BLaER1 (cell line): ENCODE results near the gene PTPRG.

Source experiments
- H3K27ac ChIP-seq: shearing (Covaris generic); formaldehyde crosslinking; 2 replicates; pipeline ENCODE4 v1.8.1; 2022
- H3K27me3 ChIP-seq: shearing (Covaris generic); formaldehyde crosslinking; 2 replicates; pipeline ENCODE4 v1.8.1; 2022
- H3K36me3 ChIP-seq: shearing (Covaris generic); formaldehyde crosslinking; 2 replicates; pipeline ENCODE4 v1.8.1; 2022
- H3K4me1 ChIP-seq: shearing (Covaris generic); formaldehyde crosslinking; 2 replicates; pipeline ENCODE4 v1.8.1; 2022
- H3K4me2 ChIP-seq: shearing (Covaris generic); formaldehyde crosslinking; 2 replicates; pipeline ENCODE4 v1.8.1; 2022
- H3K4me3 ChIP-seq: shearing (Covaris generic); formaldehyde crosslinking; 2 replicates; pipeline ENCODE4 v1.8.1; 2022
- H3K9ac ChIP-seq: shearing (Covaris generic); formaldehyde crosslinking; 2 replicates; pipeline ENCODE4 v1.8.1; 2022
- H3K9me3 ChIP-seq: shearing (Covaris generic); formaldehyde crosslinking; 2 replicates; pipeline ENCODE4 v1.8.1; 2022
- H4K20me1 ChIP-seq: shearing (Covaris generic); formaldehyde crosslinking; 2 replicates; pipeline ENCODE4 v1.8.1; 2022
- Cebpa-rat ChIP-seq: shearing (Covaris generic); IDR thresholded peaks from 2 replicates; pipeline ENCODE4 v1.8.1; 2022

Gene PTPRG

DNA sequence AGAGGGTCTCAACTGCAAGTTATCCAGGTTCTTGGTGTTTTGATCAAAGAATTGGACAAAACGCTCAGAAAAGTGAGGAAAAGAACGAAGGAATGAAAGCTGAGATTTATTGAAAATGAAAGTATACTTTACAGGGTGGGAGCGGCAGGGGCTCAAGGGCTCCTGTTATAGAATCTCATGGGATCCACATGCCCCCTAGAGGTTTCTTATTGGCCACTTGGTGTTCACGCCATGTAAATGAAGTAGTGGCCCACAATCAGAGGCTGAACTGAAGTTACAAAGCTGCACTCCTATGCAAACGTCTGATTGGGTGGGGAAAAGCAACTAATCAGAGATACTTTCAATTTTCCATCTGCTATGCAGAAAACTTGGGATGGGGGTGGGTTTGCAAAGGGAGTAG, 216.7 kb downstream of the PTPRG start:
- no peak overlapping the region for H3K27ac ChIP-seq
- H3K4me1 ChIP-seq, result no peaks in the 10 kb centered on the region
- no peak for TF ChIP-seq Cebpa-rat
- H3K9me3 ChIP-seq, result no peaks in the 10 kb centered on the region
- no peak overlapping the region for H3K9ac ChIP-seq
- H4K20me1 ChIP-seq, result no peaks in the 10 kb centered on the region
- no peaks in the 10 kb centered on the region for H3K36me3 ChIP-seq
- H3K4me3 ChIP-seq, result no peak overlapping the region
- no peaks in the 10 kb centered on the region for H3K27me3 ChIP-seq
- no peak overlapping the region for H3K4me2 ChIP-seq

DNA sequence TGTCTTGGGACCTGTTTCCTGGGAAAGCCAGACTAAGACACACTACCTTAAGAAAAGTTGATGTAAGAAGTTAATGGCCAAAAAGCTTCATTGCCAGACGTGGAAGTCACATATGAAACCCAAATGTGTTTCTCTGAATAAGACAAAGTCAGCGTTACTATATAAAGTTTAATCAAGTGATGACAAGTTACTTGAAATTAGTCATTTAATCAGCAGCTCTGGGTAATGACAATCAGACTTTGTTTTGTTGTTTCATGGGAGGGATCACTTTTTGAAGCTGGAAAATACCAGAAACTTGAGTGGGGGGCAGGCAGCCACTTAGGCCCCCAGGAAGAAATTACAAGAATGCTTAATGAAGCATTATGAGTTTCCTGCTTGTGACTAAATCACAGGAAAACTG, 218.6 kb downstream of the PTPRG start:
- no peak overlapping the region for H3K4me2 ChIP-seq
- H3K27ac ChIP-seq, result no peak overlapping the region
- no peak overlapping the region for H3K9ac ChIP-seq
- no peak overlapping the region for H3K4me3 ChIP-seq
- no peaks in the 10 kb centered on the region for H3K4me1 ChIP-seq
- TF ChIP-seq Cebpa-rat, result no peak
- no peaks in the 10 kb centered on the region for H4K20me1 ChIP-seq
- no peaks in the 10 kb centered on the region for H3K27me3 ChIP-seq
- H3K9me3 ChIP-seq, result no peaks in the 10 kb centered on the region
- no peaks in the 10 kb centered on the region for H3K36me3 ChIP-seq

DNA sequence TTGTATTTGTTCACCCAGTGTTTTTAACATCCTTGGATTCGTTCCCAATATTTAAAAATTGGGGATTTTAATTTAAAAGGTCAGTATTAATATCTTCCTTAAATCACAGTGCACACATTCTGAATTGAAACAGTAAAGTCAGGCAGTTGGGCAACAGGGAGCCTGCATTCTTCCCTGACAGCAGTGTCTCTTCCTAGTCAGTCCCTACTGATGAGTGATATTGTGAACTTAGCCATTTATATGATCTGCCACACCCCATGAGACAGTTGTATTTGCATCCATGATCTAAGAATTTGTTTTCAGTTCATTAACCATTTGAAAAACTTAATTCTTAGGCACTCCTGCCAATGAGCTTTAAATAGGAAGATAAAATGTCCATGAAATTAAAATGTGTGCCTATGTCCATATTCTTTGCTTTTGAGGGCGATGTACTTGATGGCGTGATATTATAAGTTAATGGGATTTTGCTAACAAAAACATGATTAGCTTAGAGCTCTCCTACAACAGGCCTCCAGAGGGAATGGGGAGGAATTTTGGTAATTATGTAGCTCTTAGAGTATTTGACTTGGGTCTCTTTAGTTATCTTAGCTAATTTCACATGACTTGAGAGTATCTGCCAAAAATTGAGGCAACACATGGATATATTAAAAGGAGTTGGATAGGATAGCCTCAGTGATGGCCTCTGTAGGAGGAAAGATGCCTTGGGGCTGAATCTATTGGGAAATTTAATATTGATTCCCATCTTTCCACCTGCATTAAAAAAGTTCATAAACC, 219.3 kb downstream of the PTPRG start:
- Histone ChIP-seq H4K20me1 (no peaks in the 10 kb centered on the region), H3K4me3 (no peak overlapping the region), H3K9ac (no peak overlapping the region), H3K36me3 (no peaks in the 10 kb centered on the region), H3K27ac (no peak overlapping the region), H3K4me1 (no peaks in the 10 kb centered on the region), H3K4me2 (no peak overlapping the region), H3K9me3 (no peaks in the 10 kb centered on the region), H3K27me3 (no peaks in the 10 kb centered on the region)
- TF ChIP-seq Cebpa-rat, result no peak

DNA sequence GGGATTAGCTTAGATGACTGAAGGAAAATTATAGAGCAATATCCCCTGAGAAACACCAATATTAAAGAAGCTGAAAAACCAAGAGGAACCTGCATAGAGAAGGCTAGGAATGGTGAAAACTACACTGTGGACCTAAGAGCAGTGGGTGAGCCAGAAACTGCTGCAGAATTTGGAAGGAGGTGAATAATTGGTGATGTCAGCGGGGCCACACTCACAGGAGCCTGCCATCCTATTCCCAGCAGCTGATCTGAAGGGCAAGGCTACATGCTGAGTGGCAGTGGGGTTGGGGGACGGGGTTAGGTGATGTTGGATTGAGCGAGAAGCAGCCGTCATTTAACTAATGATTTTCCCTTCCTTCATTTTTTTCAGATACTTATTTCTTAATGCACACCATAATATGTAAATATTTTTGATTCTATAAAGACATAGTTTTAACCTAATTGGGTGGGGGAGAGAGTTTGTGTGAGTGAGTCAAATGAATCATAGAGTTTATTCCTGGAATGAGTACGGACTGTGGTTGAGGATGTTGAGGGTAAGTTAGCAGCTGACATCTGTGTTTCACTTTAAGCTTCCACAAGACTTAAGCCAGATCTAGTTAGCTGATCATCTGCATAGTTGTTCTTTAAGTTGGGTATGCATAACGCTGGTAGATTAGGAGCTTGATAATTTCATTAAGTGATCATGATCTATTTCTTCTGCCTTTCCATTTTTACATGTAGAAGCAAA, 222.8 kb downstream of the PTPRG start:
- Histone ChIP-seq H3K36me3 (no peaks in the 10 kb centered on the region), H3K9me3 (no peaks in the 10 kb centered on the region; the same call in 1 of the 2 replicates), H4K20me1 (no peaks in the 10 kb centered on the region), H3K27ac (no peak overlapping the region), H3K4me1 (peaks cover 4% of the 10 kb centered on the region; the same call in 1 of the 2 replicates), H3K4me3 (no peak overlapping the region), H3K27me3 (no peaks in the 10 kb centered on the region), H3K9ac (no peak overlapping the region), H3K4me2 (no peak overlapping the region)
- TF ChIP-seq Cebpa-rat, result no peak

DNA sequence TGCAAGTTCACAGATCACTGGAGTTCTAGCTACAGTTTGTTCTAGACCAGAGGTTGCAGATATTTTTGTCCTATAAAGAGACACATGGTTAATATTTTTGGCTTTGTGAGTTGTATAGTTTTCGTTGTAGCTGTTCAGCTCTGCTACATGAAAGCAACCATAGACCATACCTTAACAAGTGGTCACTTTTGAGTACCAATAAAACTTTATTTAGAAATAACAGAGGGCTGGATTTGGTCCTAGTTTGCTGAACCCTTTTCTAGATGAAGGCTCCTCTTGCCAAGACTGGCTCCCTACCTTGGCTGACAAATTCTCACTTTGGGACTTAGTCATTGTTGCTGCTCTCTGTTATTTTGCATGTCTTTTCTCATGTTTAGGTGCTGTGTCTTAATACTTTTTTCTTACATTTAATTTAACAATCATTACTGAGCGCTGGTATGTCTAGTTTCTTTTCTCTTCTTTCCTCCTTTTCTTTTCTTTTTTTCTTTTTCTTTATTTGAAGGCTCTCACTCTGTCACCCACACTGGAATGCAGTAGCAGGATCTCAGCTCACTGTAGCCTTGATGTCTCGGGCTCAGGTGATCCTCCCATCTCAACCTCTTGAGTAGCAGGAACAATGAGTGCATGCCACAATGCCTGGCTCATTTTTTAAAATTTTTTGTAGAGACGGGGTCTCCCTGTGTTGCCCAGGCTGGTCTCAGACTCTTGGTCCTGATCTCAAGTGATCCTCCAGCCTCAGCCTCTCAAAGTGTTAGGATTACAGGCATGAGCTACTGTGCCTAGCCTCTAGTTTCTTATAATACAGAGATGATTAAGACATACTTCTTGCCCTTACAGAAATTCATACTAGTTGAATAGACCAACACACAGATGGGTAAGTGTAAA, 227.5 kb downstream of the PTPRG start:
- no peaks in the 10 kb centered on the region; the same call in 1 of the 2 replicates for H3K9me3 ChIP-seq
- no peak overlapping the region for H3K4me3 ChIP-seq
- H3K27ac ChIP-seq, result no peak overlapping the region
- TF ChIP-seq Cebpa-rat, result no peak
- no peaks in the 10 kb centered on the region for H4K20me1 ChIP-seq
- no peaks in the 10 kb centered on the region for H3K27me3 ChIP-seq
- peak overlapping the region; percentile 41; the same call in 1 of the 2 replicates for H3K4me2 ChIP-seq
- no peak overlapping the region for H3K9ac ChIP-seq
- no peaks in the 10 kb centered on the region for H3K36me3 ChIP-seq
- H3K4me1 ChIP-seq, result peaks cover 17% of the 10 kb centered on the region

DNA sequence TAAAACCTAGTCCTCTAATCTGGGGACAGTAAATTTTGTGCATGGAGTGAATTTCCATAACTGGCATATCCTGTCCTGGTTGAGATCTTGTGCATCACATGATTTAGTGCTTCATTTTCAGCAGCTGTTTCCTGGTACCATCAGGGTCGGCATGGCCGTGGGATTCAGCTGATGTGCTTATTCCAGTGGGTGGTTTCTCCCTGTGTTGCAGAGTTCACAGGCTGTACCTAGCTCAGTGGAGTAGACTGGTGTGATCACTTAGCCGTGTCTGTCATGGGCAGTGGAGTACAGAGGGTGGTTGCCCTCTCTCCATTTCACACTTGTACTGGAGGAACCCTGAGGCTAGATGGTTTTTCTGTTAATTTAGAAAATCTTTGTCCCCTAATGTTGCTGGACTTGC, 228.5 kb downstream of the PTPRG start:
- Histone ChIP-seq H3K36me3 (no peaks in the 10 kb centered on the region), H3K9ac (no peak overlapping the region), H3K27me3 (no peaks in the 10 kb centered on the region), H3K4me3 (no peak overlapping the region), H3K4me2 (peak overlapping the region; percentile 41), H3K4me1 (peaks cover 17% of the 10 kb centered on the region), H3K27ac (no peak overlapping the region), H3K9me3 (no peaks in the 10 kb centered on the region; the same call in 1 of the 2 replicates), H4K20me1 (no peaks in the 10 kb centered on the region)
- no peak for TF ChIP-seq Cebpa-rat

DNA sequence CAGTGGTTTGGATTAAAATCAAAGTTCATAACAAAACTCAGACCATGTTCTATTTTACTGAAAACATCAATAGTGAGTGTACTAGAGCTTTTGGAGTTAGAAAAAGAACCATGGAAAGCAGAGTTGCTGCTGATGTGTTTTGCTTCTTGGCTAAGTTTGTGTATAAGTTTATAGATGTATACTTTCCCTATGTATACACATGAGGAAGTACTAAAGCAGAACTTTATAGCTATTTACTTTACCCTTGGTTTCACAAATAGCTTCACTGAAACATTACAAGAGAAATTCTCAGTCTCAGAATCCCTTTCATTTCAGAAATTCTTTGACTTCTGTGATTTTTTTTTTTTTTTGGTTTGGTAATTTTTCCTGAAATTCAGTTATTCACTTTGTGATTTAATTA, 229.0 kb downstream of the PTPRG start:
- Histone ChIP-seq H3K4me1 (peaks cover 17% of the 10 kb centered on the region), H4K20me1 (no peaks in the 10 kb centered on the region), H3K4me2 (peak overlapping the region; percentile 41), H3K27me3 (no peaks in the 10 kb centered on the region), H3K4me3 (no peak overlapping the region), H3K9me3 (no peaks in the 10 kb centered on the region; the same call in 1 of the 2 replicates), H3K27ac (no peak overlapping the region), H3K36me3 (no peaks in the 10 kb centered on the region), H3K9ac (no peak overlapping the region)
- TF ChIP-seq Cebpa-rat, result no peak

DNA sequence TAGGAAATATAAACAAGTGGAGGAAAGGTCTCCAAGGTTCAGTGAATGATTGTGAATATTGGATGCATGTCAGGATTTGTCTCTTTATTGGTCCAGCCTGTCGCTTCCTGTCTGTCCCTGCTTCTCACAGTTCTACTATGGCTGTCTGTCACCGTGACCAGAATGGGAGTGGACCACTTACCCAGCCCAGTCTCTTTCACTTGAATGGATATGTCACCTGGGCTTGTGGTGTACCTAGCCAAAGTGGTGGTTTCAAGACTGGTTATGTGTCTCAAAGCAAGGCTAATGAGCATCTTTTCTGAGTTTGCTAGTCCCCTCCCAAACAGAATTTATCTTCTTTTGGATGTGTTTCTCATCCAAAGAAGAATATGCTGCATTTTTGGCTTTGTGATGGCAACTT, 231.7 kb downstream of the PTPRG start:
- H3K4me1 ChIP-seq, result peaks cover 17% of the 10 kb centered on the region
- TF ChIP-seq Cebpa-rat, result no peak
- H3K9me3 ChIP-seq, result no peaks in the 10 kb centered on the region
- H3K36me3 ChIP-seq, result no peaks in the 10 kb centered on the region
- H3K4me3 ChIP-seq, result no peak overlapping the region
- H3K9ac ChIP-seq, result no peak overlapping the region
- H3K27me3 ChIP-seq, result no peaks in the 10 kb centered on the region
- no peak overlapping the region for H3K27ac ChIP-seq
- no peaks in the 10 kb centered on the region for H4K20me1 ChIP-seq
- no peak overlapping the region for H3K4me2 ChIP-seq

DNA sequence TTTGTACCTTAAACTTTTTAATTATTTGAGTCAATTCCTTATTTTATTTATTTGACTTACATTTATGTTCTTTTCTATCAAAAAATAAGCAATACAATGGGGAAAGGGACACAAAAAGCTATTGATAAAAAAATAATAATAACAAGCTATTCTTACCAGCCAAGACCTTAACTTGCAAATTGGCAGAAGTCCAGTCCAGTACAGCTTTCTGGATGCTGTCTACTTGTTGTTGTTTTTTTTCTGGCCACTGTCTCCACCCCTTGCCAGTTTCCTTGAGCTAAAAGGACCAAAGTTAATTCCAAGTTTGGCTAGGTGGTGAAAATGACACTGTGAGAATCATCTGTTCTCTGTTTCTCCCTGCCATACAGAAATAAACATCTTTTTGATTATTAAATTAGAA, 232.2 kb downstream of the PTPRG start:
- no peaks in the 10 kb centered on the region for H3K36me3 ChIP-seq
- H3K4me3 ChIP-seq, result no peak overlapping the region
- no peaks in the 10 kb centered on the region for H4K20me1 ChIP-seq
- no peak overlapping the region for H3K4me2 ChIP-seq
- no peak for TF ChIP-seq Cebpa-rat
- peaks cover 17% of the 10 kb centered on the region for H3K4me1 ChIP-seq
- H3K27me3 ChIP-seq, result no peaks in the 10 kb centered on the region
- no peak overlapping the region for H3K9ac ChIP-seq
- H3K9me3 ChIP-seq, result no peaks in the 10 kb centered on the region
- no peak overlapping the region for H3K27ac ChIP-seq
